Adrenal gland (tissue), 12 donors: ENCODE measurements around the gene ATOX1. TPM values are rescaled to one million over a fixed set of nuclear protein-coding genes. Genes with fewer than 3 reads are reported as not detected.

Source experiments
- DNase-seq, 7 donors: peaks; one replicate each; pipeline ENCODE4 v3.0.0-alpha.2; 2019 to 2020
- H3K27ac ChIP-seq, 5 donors: fragments of 200-600 bp; sonication (generic) in 4 of 5; 1 replicate in 3 of 5; 2 replicates in 2 of 5; pipeline versions ENCODE4 v1.5.1 to v1.8.0; 2016 to 2020; ENCODE audit warnings: mild to moderate bottlenecking in 1 of 5
- H3K27me3 ChIP-seq: fragments of 200-600 bp; 2 replicates; pipeline ENCODE4 v1.8.0; 2021
- H3K36me3 ChIP-seq, 2 donors: fragments of 200-600 bp; replicated peaks in 1 of 2; 1 replicate in 1 of 2; 2 replicates in 1 of 2; pipeline versions ENCODE4 v1.5.1 to v1.8.0; 2018 to 2022
- H3K4me1 ChIP-seq, 2 donors: fragments of 200-600 bp; replicated peaks in 1 of 2; 1 replicate in 1 of 2; 2 replicates in 1 of 2; pipeline versions ENCODE4 v1.5.1 to v1.8.0; 2018 to 2021
- H3K4me3 ChIP-seq, 4 donors: fragments of 200-600 bp; sonication (generic) in 3 of 4; one replicate each; pipeline ENCODE4 v1.5.1; 2016 to 2018
- H3K9me3 ChIP-seq, 3 donors: fragments of 200-600 bp; sonication (generic) in 1 of 3; replicated peaks in 1 of 3; 1 replicate in 2 of 3; 2 replicates in 1 of 3; pipeline versions ENCODE4 v1.5.1 to v1.8.0; 2016 to 2021
- CTCF ChIP-seq, 6 experiments: fragments of 450-650 bp in 4 of 6; fragments of 200-600 bp in 2 of 6; sonication (generic) in 1 of 6; IDR thresholded peaks; 1 replicate in 5 of 6; 2 replicates in 1 of 6; pipeline versions ENCODE4 v1.5.1 to v1.8.0; 2016 to 2021; ENCODE audit warnings: antibody characterized with exemption in 6 of 6, mild to moderate bottlenecking in 2 of 6, moderate library complexity in 1 of 6
- POLR2A ChIP-seq, 2 donors: fragments of 450-650 bp; IDR thresholded peaks; one replicate each; pipeline ENCODE4 v1.6.1; 2017; ENCODE audit warnings: antibody characterized with exemption in 2 of 2, mild to moderate bottlenecking in 2 of 2, moderate library complexity in 1 of 2
- WGBS, 4 donors: extraction: QIAGEN DNeasy Blood & Tissue Kit in 2 of 4; methylation state at CpG; one replicate each; pipeline versions ENCODE4 v1.1.5 to v1.1.7; 2013 to 2017; 5-methylcytosine and 5-hydroxymethylcytosine counted together
- intact Hi-C, 2 donors: fragments of 100-400 bp; cut with DNase I; formaldehyde crosslinking; loops; one replicate each; pipeline versions ENCODE4 v1.14.1 to v1.15.0; 2022 to 2023
- polyA plus RNA-seq, 3 donors: library from polyadenylated mRNA; stranded (reverse); fragments of 200-250 nt in 2 of 3; fragments of 350-450 nt in 1 of 3; fragmentation: Illumina TruSeq in 1 of 3; extraction: RNeasy Lipid Tissue Mini Kit (QIAGEN cat#74804) in 1 of 3; gene quantifications; one replicate each; pipeline ENCODE4 v1.2.3, GENCODE V29; 2013 to 2014
- total RNA-seq, 9 donors: library from RNA; depleted of rRNA in 4 of 9; stranded (reverse); fragments of >200 nt in 4 of 9; fragments of 120-200 nt in 1 of 9; fragmentation: NEBNext Ultra II Directional in 1 of 9; extraction: Animal tissue kit (Norgen Biotek cat#: 25700) in 1 of 9; gene quantifications; one replicate each; pipeline versions ENCODE4 v1.1.0 to v1.2.4, GENCODE V29; 2013 to 2023
- donor health status: healthy with polysubstance abuse.
- donor health status: Bipolar disorder and iron deficiency.
- donor health status: DM: yes; HTN: yes; CAD: no.
- donor health status: DM: no; HTN: no; CAD: no.
- donor health status: DM: no; HTN: no; CAD: no.
- donor health status: DM: yes; HTN: yes; CAD: no.

The ATOX1 gene
- total and polyA plus RNA-seq, 12 donors: 97.5 to 291 (median 133) TPM

- no peak for TF ChIP-seq CTCF (IDR thresholded peaks at IDR 0.05)
- TF ChIP-seq POLR2A (IDR thresholded peaks at IDR 0.05): no peak
- no peak for DNase-seq
- Histone ChIP-seq H3K27me3 (no peaks in the 10 kb centered on the region), H3K9me3 (no peaks in the 10 kb centered on the region), H3K4me3 (no peak overlapping the region), H3K4me1 (peaks cover 19 to 86% of the 10 kb centered on the region in 2 donors), H3K27ac (no peak overlapping the region), H3K36me3 (no peaks in the 10 kb centered on the region)
- intact Hi-C loops: no loop called here
- WGBS, 4 donors: 92 to 94% (median 93%) methylated on average over 11 of the region's 11 CpGs
Measured at GRCh38 chr5:151780348-151780747, 21.9 kb upstream of the ATOX1 start.

- Histone ChIP-seq H3K27ac (no peak overlapping the region), H3K36me3 (no peaks in the 10 kb centered on the region), H3K4me1 (peaks cover 26 to 86% of the 10 kb centered on the region in 2 donors), H3K9me3 (no peaks in the 10 kb centered on the region), H3K27me3 (no peaks in the 10 kb centered on the region), H3K4me3 (no peak overlapping the region)
- TF ChIP-seq POLR2A (IDR thresholded peaks at IDR 0.05) (no peak), CTCF (IDR thresholded peaks at IDR 0.05) (no peak)
- intact Hi-C loops: no loop called here
- no peak for DNase-seq
- WGBS, 4 donors: 50 to 64% (median 59%) methylated on average over 3 of the region's 3 CpGs
Measured at GRCh38 chr5:151779531-151780125, 21.2 kb upstream of the ATOX1 start.

- WGBS, 4 donors: 34 to 41% (median 37%) methylated on average over 3 of the region's 3 CpGs
- Histone ChIP-seq H3K9me3 (no peaks in the 10 kb centered on the region), H3K4me1 (peaks cover 30 to 66% of the 10 kb centered on the region in 2 donors), H3K27ac (no peak overlapping the region), H3K27me3 (no peaks in the 10 kb centered on the region), H3K36me3 (no peaks in the 10 kb centered on the region), H3K4me3 (no peak overlapping the region)
- intact Hi-C loops: no loop called here
- TF ChIP-seq POLR2A (IDR thresholded peaks at IDR 0.05) (no peak), CTCF (IDR thresholded peaks at IDR 0.05) (no peak)
- no peak for DNase-seq
Measured at GRCh38 chr5:151775025-151775606, 16.7 kb upstream of the ATOX1 start.

- no peak for TF ChIP-seq CTCF (IDR thresholded peaks at IDR 0.05)
- TF ChIP-seq POLR2A (IDR thresholded peaks at IDR 0.05): no peak
- 2 to 10% (median 4%) methylated on average over 3 of the region's 3 CpGs for WGBS, 4 donors
- DNase-seq: no peak
- no peaks in the 10 kb centered on the region for H3K9me3 ChIP-seq
- peak overlapping the region in 1 of 5 donors; percentile 92 for H3K27ac ChIP-seq
- peak overlapping the region in 1 of 4 donors; percentile 80 for H3K4me3 ChIP-seq
- peaks cover 30 to 57% of the 10 kb centered on the region in 2 donors for H3K4me1 ChIP-seq
- intact Hi-C loops: no loop called here
- no peaks in the 10 kb centered on the region for H3K36me3 ChIP-seq
- H3K27me3 ChIP-seq: no peaks in the 10 kb centered on the region
Measured at GRCh38 chr5:151773951-151774350, 15.5 kb upstream of the ATOX1 start.
